ENCODE measurements around the gene ACAD9.
A peak's percentile ranks its signal among the peaks of the same experiment; 100 is the strongest.

Gene ACAD9

DNA sequence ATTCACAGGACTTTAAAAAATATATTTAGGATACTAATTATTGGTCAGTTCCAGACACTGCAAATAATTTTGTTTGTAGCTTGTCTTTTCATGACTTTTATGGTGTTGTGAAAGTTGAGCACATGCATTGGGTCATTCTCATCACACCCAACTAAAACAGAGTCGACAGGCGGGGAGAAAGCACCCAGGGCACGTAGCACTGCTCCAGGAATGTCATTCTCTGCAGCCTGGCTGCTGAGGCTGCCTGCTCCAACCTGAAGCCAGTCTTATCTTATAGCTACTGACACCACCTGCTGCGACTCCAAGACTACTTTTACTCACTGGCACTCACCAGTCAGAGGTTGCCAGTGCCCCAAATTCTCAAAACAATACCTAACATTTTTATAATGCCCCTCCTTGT, 56.9 kb downstream of the ACAD9 start:
- TF ChIP-seq JUND (IDR thresholded peaks at IDR 0.05; ENCODE audit: low read depth) = no peak
- in situ Hi-C loops (cut with HindIII; ENCODE audit: low pct_unique_long_range_greater_than_20kb, low sequenced_read_pairs) = no loop called here

DNA sequence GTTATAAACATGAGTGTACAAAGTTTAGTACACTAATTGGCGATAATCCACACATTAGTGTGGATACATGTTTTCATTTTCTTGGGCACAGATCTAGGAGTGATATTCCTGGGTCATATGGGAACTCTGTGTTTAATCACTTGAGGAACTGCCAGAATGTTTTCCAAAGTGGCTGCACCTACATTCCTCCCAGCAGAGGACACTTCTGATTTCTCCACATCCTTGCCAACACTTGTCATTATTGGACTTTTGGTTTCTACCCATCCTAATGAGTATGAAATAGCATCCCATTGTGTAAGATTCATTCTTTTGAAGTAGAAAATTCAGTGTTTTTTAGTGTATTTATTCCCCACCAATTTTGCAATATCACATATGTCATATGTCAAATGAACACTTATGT, 60.8 kb downstream of the ACAD9 start:
- in situ Hi-C loops (cut with HindIII; ENCODE audit: low pct_unique_long_range_greater_than_20kb, low sequenced_read_pairs) = no loop called here
- no peak for DNase-seq (ENCODE audit: low read depth in 1 of 2, low spot score in 1 of 2)
- no peak for TF ChIP-seq JUND (IDR thresholded peaks at IDR 0.05; ENCODE audit: low read depth)

More for the DNA sequence above, 56.9 kb downstream of the ACAD9 start:
- no peak for DNase-seq (ENCODE audit: low read depth in 1 of 2, low spot score in 1 of 2)

GRCh38 chr3:128942161-128942952, 62.9 kb downstream of the ACAD9 start:
- in situ Hi-C loops (cut with HindIII; ENCODE audit: low pct_unique_long_range_greater_than_20kb, low sequenced_read_pairs) = no loop called here
- no peak for DNase-seq (ENCODE audit: low read depth in 1 of 2, low spot score in 1 of 2)
- TF ChIP-seq JUND (IDR thresholded peaks at IDR 0.05; ENCODE audit: low read depth) = no peak

- TF ChIP-seq JUND (IDR thresholded peaks at IDR 0.05; ENCODE audit: low read depth) = no peak
- in situ Hi-C loops (cut with HindIII; ENCODE audit: low pct_unique_long_range_greater_than_20kb, low sequenced_read_pairs) = no loop called here
- DNase-seq (ENCODE audit: low read depth in 1 of 2, low spot score in 1 of 2) = no peak
Observed at GRCh38 chr3:128945041-128945877, 65.8 kb downstream of the ACAD9 start.

- no peak for DNase-seq (ENCODE audit: low read depth in 1 of 2, low spot score in 1 of 2)
- in situ Hi-C loops (cut with HindIII; ENCODE audit: low pct_unique_long_range_greater_than_20kb, low sequenced_read_pairs) = no loop called here
- TF ChIP-seq JUND (IDR thresholded peaks at IDR 0.05; ENCODE audit: low read depth) = no peak
Observed at GRCh38 chr3:128945878-128946175, 66.4 kb downstream of the ACAD9 start.

DNA sequence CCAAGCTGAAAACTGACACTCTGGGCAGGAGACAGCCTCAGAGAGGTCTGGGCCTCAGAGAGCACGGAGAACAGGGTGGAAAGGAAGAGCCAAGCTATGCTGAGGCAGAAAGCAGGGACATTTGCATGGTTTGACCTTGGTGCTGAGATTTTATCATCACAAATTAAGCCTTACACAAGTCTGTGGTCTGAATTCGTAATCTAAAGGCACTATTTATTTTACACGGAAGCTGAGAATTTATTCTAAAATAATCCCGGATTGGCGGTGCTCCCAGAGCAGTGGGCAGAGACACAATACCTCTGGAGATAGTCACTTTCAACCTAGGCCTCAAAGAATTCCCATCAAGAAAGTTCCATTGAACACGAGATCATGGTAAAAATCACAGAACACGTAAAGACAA, 67.0 kb downstream of the ACAD9 start:
- in situ Hi-C loops (cut with HindIII; ENCODE audit: low pct_unique_long_range_greater_than_20kb, low sequenced_read_pairs) = no loop called here
- TF ChIP-seq JUND (IDR thresholded peaks at IDR 0.05; ENCODE audit: low read depth) = no peak
- DNase-seq (ENCODE audit: low read depth in 1 of 2, low spot score in 1 of 2) = no peak

DNA sequence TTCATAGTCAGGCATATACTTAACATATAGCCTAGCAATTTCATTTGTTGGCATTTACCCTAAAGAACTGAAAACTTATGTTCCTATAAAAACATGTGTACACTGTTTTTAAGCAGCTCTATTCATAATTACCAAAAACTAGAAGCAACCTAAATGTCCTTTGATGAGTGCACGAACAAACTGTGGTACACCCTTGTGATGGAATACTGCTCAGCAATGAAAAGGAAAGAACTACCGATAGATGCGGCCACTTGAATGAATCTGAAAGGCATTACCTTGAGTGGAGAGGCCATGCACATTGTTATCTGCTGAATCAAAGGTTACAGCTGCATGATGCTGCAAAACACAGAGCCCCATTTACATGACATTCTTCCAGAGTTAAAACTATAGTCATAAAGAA, 69.7 kb downstream of the ACAD9 start:
- in situ Hi-C loops (cut with HindIII; ENCODE audit: low pct_unique_long_range_greater_than_20kb, low sequenced_read_pairs) = no loop called here
- no peak for TF ChIP-seq JUND (IDR thresholded peaks at IDR 0.05; ENCODE audit: low read depth)
- DNase-seq (ENCODE audit: low read depth in 1 of 2, low spot score in 1 of 2) = no peak

DNA sequence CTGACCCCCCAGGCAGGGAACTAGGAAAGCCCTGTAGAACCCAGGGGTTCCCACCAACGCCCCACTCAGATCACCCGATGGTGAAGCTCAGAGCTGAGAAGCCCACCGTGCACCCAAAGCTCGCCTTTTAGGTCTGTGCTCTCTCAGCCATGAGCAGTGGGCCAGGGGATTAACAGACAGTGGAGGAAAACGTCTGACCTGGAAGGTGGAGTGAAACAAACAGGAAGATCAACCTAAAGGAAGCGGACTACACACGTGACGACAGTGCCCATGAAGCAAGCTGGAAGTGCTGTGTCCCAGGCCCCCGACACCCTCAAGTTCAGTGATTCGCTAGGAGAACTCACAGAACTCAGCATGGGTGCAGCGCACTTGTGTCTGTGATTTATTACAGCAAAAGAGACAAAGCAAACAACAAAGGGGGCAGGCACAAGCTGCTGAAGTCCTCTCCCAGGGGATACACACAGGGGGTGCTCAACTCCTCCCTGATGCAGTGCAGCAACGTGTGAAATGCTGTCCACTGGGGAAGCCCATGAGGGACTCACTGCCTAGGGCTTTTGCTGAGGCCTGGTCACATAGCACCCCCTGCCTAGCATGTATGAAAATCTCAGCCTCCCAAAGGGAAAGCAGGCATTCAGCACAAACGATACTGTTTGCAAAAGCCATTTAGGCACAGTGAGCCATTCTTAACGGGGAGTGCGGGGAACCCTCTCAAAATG, 71.0 kb downstream of the ACAD9 start:
- TF ChIP-seq JUND (IDR thresholded peaks at IDR 0.05; ENCODE audit: low read depth) = no peak
- in situ Hi-C loops (cut with HindIII; ENCODE audit: low pct_unique_long_range_greater_than_20kb, low sequenced_read_pairs) = no loop called here
- DNase-seq (ENCODE audit: low read depth in 1 of 2, low spot score in 1 of 2) = peak in 1 of 2 experiments; percentile 45

DNA sequence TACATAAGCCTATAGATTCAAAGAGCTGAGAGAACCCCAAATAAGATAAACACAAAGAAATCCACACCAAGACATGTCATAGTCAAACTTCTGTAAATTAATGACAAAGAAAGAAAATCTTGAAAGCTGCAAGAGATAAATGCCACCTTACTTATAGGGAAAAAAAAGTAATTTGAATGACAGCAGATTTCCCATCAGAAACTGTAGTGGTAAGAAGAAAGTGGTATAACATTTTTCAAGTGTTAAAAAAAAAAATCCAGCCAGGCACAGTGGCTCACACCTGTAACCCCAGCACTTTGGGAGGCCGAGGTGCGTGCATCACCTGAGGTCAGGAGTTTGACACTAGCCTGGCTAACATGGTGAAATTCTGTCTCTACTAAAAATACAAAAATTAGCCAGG, 77.0 kb downstream of the ACAD9 start:
- no peak for TF ChIP-seq JUND (IDR thresholded peaks at IDR 0.05; ENCODE audit: low read depth)
- in situ Hi-C loops (cut with HindIII; ENCODE audit: low pct_unique_long_range_greater_than_20kb, low sequenced_read_pairs) = no loop called here
- no peak for DNase-seq (ENCODE audit: low read depth in 1 of 2, low spot score in 1 of 2)

Data from T47D (cell line).